Ectodermal cell (in vitro differentiated cells): ENCODE results near the gene MYO1A.
"Not testable (repeated sequence)": the region's sequence is repeated elsewhere in the genome, so short reads cannot be mapped to it uniquely, and the experiment has no call there.

ENCODE experiments used
- H3K27ac ChIP-seq: 2 replicates; pipeline ENCODE4 v1.7.0; 2013; ENCODE audit warnings: mild to moderate bottlenecking, low read depth, low read length; ENCODE audit not compliant: insufficient read depth, poor library complexity, severe bottlenecking
- H3K27me3 ChIP-seq: 2 replicates; pipeline ENCODE4 v1.7.0; 2013; ENCODE audit warnings: mild to moderate bottlenecking, low read length; ENCODE audit not compliant: insufficient read depth, control insufficient read depth, poor library complexity, severe bottlenecking
- H3K36me3 ChIP-seq: one replicate; pipeline ENCODE4 v1.7.0; 2013; ENCODE audit warnings: low read length; ENCODE audit not compliant: control insufficient read depth, insufficient read depth
- H3K4me1 ChIP-seq: one replicate; pipeline ENCODE4 v1.7.0; 2013; ENCODE audit warnings: low read length; ENCODE audit not compliant: control insufficient read depth, insufficient read depth
- H3K4me3 ChIP-seq: 2 replicates; pipeline ENCODE4 v1.7.0; 2013; ENCODE audit warnings: low read depth, low read length, control low read depth; ENCODE audit not compliant: insufficient read depth
- H3K9me3 ChIP-seq: 2 replicates; pipeline ENCODE4 v1.7.0; 2013; ENCODE audit warnings: mild to moderate bottlenecking, low read length, moderate library complexity; ENCODE audit not compliant: control insufficient read depth
- WGBS, 2 experiments: methylation state at CpG; one replicate each; pipeline ENCODE4 v1.1.7; 2013; ENCODE audit warnings: missing lambda C conversion rate in 2 of 2; 5-methylcytosine and 5-hydroxymethylcytosine counted together

MYO1A gene

GRCh38 chr12:57087010-57087690, 37.2 kb upstream of the MYO1A start:
- 0% methylated on average over 52 of the region's 52 CpGs for WGBS, 2 experiments
- peak overlapping the region; percentile 60 for H3K4me3 ChIP-seq

GRCh38 chr12:57086493-57087009, 36.6 kb upstream of the MYO1A start:
- Histone ChIP-seq H3K9me3 (no peaks in the 10 kb centered on the region), H3K27me3 (no peaks in the 10 kb centered on the region)
- WGBS, 2 experiments = 0 to 1% methylated on average over 13 to 14 of the region's 14 CpGs

More at GRCh38 chr12:57087010-57087690, 37.2 kb upstream of the MYO1A start:
- peak overlapping the region; percentile 97 for H3K27ac ChIP-seq
- peaks cover 2% of the 10 kb centered on the region for H3K36me3 ChIP-seq
- H3K9me3 ChIP-seq = no peaks in the 10 kb centered on the region
- H3K4me1 ChIP-seq = peaks cover 14% of the 10 kb centered on the region
- H3K27me3 ChIP-seq = no peaks in the 10 kb centered on the region

GRCh38 chr12:57085999-57086492, 36.1 kb upstream of the MYO1A start:
- peak overlapping the region; percentile 97 for H3K27ac ChIP-seq

More at GRCh38 chr12:57086493-57087009, 36.6 kb upstream of the MYO1A start:
- Histone ChIP-seq H3K4me3 (peak overlapping the region; percentile 60), H3K36me3 (no peaks in the 10 kb centered on the region), H3K4me1 (peaks cover 12% of the 10 kb centered on the region), H3K27ac (peak overlapping the region; percentile 97)

GRCh38 chr12:57080855-57081254, 30.9 kb upstream of the MYO1A start:
- Histone ChIP-seq H3K27me3 (no peaks in the 10 kb centered on the region), H3K4me3 (no peak overlapping the region), H3K9me3 (no peaks in the 10 kb centered on the region), H3K36me3 (no peaks in the 10 kb centered on the region), H3K27ac (no peak overlapping the region), H3K4me1 (no peaks in the 10 kb centered on the region)
- WGBS, 2 experiments = 86 to 95% methylated on average over 1 of the region's 1 CpG

More at GRCh38 chr12:57085999-57086492, 36.1 kb upstream of the MYO1A start:
- Histone ChIP-seq H3K36me3 (no peaks in the 10 kb centered on the region), H3K27me3 (no peaks in the 10 kb centered on the region), H3K4me1 (peaks cover 8% of the 10 kb centered on the region), H3K9me3 (no peaks in the 10 kb centered on the region), H3K4me3 (peak overlapping the region; percentile 60)
- 31% methylated on average over 12 of the region's 12 CpGs for WGBS, 2 experiments

GRCh38 chr12:57079821-57080220, 29.9 kb upstream of the MYO1A start:
- Histone ChIP-seq H3K36me3 (no peaks in the 10 kb centered on the region), H3K4me3 (no peak overlapping the region), H3K4me1 (no peaks in the 10 kb centered on the region), H3K27ac (no peak overlapping the region), H3K9me3 (no peaks in the 10 kb centered on the region), H3K27me3 (no peaks in the 10 kb centered on the region)
- 91 to 100% methylated on average over 1 of the region's 1 CpG for WGBS, 2 experiments

GRCh38 chr12:57078519-57079404, 28.8 kb upstream of the MYO1A start, which contains the start of gene NEMP1:
Gene NEMP1, minus strand, starts transcription at chr12:57078791. Its CDS starts 46 bp downstream, at chr12:57078745.
- Histone ChIP-seq H3K36me3 (no peaks in the 10 kb centered on the region), H3K9me3 (no peaks in the 10 kb centered on the region), H3K27ac (peak within 1 kb of the TSS; percentile 52), H3K4me3 (peak within 1 kb of the TSS; percentile 86), H3K4me1 (no peaks in the 10 kb centered on the region), H3K27me3 (no peaks in the 10 kb centered on the region)
- 0 to 1% methylated on average over 39 of the region's 39 CpGs for whole genome bisulfite sequencing, 2 experiments

- H3K4me3 ChIP-seq, H3K9me3 ChIP-seq, H3K27me3 ChIP-seq, H3K4me1 ChIP-seq, H3K27ac ChIP-seq: not testable (repeated sequence)
- WGBS, 2 experiments = 98% methylated on average over 6 of the region's 6 CpGs
- peaks cover 14% of the 10 kb centered on the region for H3K36me3 ChIP-seq
Measured at GRCh38 chr12:57073566-57074450, 23.9 kb upstream of the MYO1A start.

- Histone ChIP-seq H3K4me3 (no peak overlapping the region), H3K4me1 (no peaks in the 10 kb centered on the region), H3K9me3 (no peaks in the 10 kb centered on the region), H3K27me3 (no peaks in the 10 kb centered on the region), H3K27ac (no peak overlapping the region), H3K36me3 (peaks cover 18% of the 10 kb centered on the region)
- 95 to 97% methylated on average over 2 of the region's 2 CpGs for WGBS, 2 experiments
Measured at GRCh38 chr12:57072661-57073060, 22.7 kb upstream of the MYO1A start.

GRCh38 chr12:57069523-57069922, 19.6 kb upstream of the MYO1A start:
- H3K9me3 ChIP-seq = no peaks in the 10 kb centered on the region
- H3K4me3 ChIP-seq = no peak overlapping the region
- no peak overlapping the region for H3K27ac ChIP-seq
- H3K27me3 ChIP-seq = no peaks in the 10 kb centered on the region
- H3K4me1 ChIP-seq = no peaks in the 10 kb centered on the region
- WGBS, 2 experiments = 43 to 48% methylated on average over 3 of the region's 3 CpGs
- peaks cover 32% of the 10 kb centered on the region for H3K36me3 ChIP-seq
